RCC 7860 (cell line): ENCODE data around the gene ICE1.

ENCODE experiments used
- DNase-seq: peaks from one replicate; pipeline ENCODE4 v3.0.0-alpha.2; 2015; ENCODE audit warnings: low spot score
- FAIRE-seq: peaks from 2 replicates; lab custom pipeline; 2012; peaks lifted over from hg19 to GRCh38; lab: Jason Lieb, UNC

Gene ICE1

GRCh38 chr5:5531371-5531770 lies 108.9 kb downstream of the ICE1 start:
- DNase-seq (no peak), FAIRE-seq (no peak)

- DNase-seq (no peak), FAIRE-seq (no peak)
Measured at GRCh38 chr5:5532306-5533076, 110.0 kb downstream of the ICE1 start.

GRCh38 chr5:5533927-5534326 lies 111.5 kb downstream of the ICE1 start:
- FAIRE-seq = no peak
- DNase-seq = no peak

GRCh38 chr5:5534333-5534732 lies 111.9 kb downstream of the ICE1 start:
- no peak for FAIRE-seq
- DNase-seq = no peak

GRCh38 chr5:5536871-5537270 lies 114.4 kb downstream of the ICE1 start:
- FAIRE-seq = no peak
- DNase-seq = no peak

GRCh38 chr5:5537426-5537825 lies 114.9 kb downstream of the ICE1 start:
- FAIRE-seq (no peak), DNase-seq (no peak)

GRCh38 chr5:5539590-5539989 lies 117.1 kb downstream of the ICE1 start:
- no peak for DNase-seq
- FAIRE-seq = no peak
